HPDE6-E6E7 (cell line): ENCODE data around the gene DNAJB8.

Experiments used
- DNase-seq: peaks from one replicate; pipeline ENCODE4 v3.0.0; 2011; ENCODE audit warnings: missing footprints; ENCODE audit errors: extremely low spot score

The DNAJB8 gene

GRCh38 chr3:128427175-128427857 is 39.4 kb downstream of the DNAJB8 start:
- no peak for DNase-seq

GRCh38 chr3:128426128-128426921 is 40.4 kb downstream of the DNAJB8 start:
- DNase-seq, result peak; percentile 65

GRCh38 chr3:128425846-128426127 is 40.9 kb downstream of the DNAJB8 start:
- DNase-seq, result no peak

GRCh38 chr3:128425142-128425845 is 41.4 kb downstream of the DNAJB8 start:
- DNase-seq, result no peak

GRCh38 chr3:128424508-128425069 is 42.1 kb downstream of the DNAJB8 start:
- no peak for DNase-seq

- DNase-seq, result no peak
These were observed 43.1 kb downstream of the DNAJB8 start for GRCh38 chr3:128423525-128424147.

GRCh38 chr3:128422762-128423524 is 43.7 kb downstream of the DNAJB8 start:
- no peak for DNase-seq

- DNase-seq, result no peak
These were observed 44.7 kb downstream of the DNAJB8 start for GRCh38 chr3:128421966-128422365.

- no peak for DNase-seq
These were observed 45.3 kb downstream of the DNAJB8 start for GRCh38 chr3:128421439-128421836.

GRCh38 chr3:128420720-128421438 is 45.8 kb downstream of the DNAJB8 start:
- no peak for DNase-seq

GRCh38 chr3:128420289-128420688 is 46.4 kb downstream of the DNAJB8 start:
- no peak for DNase-seq

- DNase-seq, result no peak
These were observed 47.4 kb downstream of the DNAJB8 start for GRCh38 chr3:128419311-128419710.

- DNase-seq, result no peak
These were observed 47.8 kb downstream of the DNAJB8 start for GRCh38 chr3:128418900-128419299.

- DNase-seq, result peak; percentile 90
These were observed 50.0 kb downstream of the DNAJB8 start for GRCh38 chr3:128416578-128417211.

GRCh38 chr3:128415773-128416577 is 50.7 kb downstream of the DNAJB8 start:
- no peak for DNase-seq

GRCh38 chr3:128415200-128415772 is 51.4 kb downstream of the DNAJB8 start:
- no peak for DNase-seq

- no peak for DNase-seq
These were observed 53.1 kb downstream of the DNAJB8 start for GRCh38 chr3:128413413-128414205.

- no peak for DNase-seq
These were observed 53.7 kb downstream of the DNAJB8 start for GRCh38 chr3:128413003-128413370.
